Limb (tissue), 2 donors: ENCODE data around the gene IGFBP1.
A peak's percentile ranks its signal among the peaks of the same experiment; 100 is the strongest.
"Not testable (repeated sequence)": the region's sequence is repeated elsewhere in the genome, so short reads cannot be mapped to it uniquely, and the experiment has no call there.

Experiments
- DNase-seq, 2 donors: peaks; one replicate each; pipeline ENCODE4 v3.0.0-alpha.2; 2016; ENCODE audit errors: extremely low spot score in 2 of 2

The IGFBP1 gene

DNA sequence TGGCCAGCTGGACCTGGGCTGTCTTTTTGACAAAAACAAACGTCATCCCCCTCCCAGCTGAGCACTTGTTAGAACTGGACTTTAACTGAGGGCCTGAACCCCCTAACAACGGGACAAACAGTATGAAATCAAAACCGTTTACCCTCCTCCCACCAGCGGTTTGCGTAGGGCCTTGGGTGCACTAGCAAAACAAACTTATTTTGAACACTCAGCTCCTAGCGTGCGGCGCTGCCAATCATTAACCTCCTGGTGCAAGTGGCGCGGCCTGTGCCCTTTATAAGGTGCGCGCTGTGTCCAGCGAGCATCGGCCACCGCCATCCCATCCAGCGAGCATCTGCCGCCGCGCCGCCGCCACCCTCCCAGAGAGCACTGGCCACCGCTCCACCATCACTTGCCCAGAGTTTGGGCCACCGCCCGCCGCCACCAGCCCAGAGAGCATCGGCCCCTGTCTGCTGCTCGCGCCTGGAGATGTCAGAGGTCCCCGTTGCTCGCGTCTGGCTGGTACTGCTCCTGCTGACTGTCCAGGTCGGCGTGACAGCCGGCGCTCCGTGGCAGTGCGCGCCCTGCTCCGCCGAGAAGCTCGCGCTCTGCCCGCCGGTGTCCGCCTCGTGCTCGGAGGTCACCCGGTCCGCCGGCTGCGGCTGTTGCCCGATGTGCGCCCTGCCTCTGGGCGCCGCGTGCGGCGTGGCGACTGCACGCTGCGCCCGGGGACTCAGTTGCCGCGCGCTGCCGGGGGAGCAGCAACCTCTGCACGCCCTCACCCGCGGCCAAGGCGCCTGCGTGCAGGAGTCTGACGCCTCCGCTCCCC lies at the start of gene IGFBP1:
Gene IGFBP1 (plus strand): TSS at position 304 of the 808 bp plus-strand sequence. CDS start 165 bp downstream, at position 469.
- DNase-seq = peak in 1 of 2 donors; percentile 55

DNA sequence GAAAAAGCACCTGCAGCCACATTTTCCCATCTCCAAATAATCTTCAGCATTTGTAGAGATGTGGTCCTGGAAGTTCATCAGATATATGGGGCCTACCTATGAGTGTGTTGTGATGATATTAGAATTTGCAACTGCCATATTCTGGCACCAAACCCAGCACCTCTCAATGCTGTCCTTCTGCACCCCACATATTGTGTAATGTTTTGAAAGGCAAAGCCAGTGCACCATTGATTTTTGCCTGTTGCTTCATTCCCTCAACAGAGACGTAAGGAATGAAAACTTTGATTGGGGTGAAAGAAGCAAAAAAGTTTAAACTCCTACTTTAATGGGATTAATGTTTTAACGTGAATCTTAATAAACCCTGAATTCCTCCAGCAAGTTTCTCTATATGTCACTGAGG lies 49.4 kb upstream of the IGFBP1 start:
- DNase-seq = not testable (repeated sequence)

DNA sequence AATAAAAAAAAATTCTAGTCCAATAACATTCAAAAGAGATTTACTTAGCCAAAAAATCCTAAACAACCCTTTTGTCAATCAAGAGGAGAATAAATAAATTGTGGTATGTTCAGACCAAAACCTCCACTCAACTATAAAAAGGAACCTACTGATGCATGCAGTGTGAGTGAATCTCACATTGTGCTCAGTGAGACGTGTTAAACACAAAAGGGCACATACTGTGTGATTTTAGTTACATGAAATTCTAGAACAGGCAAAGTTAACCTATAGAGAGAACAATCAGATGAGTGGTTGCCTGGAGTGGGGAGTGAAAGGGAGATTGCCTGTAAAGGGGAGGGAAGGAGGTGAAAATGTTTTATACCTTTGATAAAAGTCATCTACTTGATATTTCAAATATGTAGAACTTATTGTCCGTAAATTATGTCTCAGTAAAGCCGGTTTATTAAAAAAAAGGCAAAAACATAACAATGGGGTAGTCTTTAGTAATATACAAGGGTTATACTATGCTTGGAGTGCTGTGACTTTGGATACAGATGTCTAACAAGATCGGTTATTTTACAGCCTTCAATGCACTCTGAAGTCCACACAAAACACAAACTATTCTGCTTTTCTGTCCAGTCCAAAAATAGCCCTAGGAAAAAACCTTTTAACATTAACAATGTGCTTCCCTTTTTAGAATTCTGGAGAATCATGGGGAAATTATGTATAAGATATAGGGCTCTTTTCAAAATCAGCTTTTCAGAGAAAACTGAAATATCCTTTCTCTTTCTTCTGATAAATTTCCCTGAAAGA lies 46.2 kb upstream of the IGFBP1 start:
- not testable (repeated sequence) for DNase-seq

DNA sequence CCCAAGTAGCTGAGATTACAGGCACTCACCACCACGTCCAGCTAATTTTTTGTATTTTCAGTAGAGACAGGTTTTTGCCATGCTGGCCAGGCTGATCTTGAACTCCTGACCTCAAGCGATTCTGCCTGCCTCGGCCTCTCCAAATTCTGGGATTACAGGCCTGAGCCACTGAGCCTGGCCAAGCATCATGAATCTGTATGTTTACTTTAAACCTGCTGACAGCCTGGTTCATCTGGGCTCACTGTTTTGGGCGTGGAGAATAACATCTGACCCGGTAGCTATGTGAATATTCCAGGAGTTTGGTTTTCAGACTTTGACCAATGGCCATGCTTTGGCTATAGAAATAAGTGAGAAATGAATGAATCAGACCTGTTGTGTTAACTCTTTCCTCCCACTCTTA lies 41.8 kb upstream of the IGFBP1 start:
- not testable (repeated sequence) for DNase-seq

DNA sequence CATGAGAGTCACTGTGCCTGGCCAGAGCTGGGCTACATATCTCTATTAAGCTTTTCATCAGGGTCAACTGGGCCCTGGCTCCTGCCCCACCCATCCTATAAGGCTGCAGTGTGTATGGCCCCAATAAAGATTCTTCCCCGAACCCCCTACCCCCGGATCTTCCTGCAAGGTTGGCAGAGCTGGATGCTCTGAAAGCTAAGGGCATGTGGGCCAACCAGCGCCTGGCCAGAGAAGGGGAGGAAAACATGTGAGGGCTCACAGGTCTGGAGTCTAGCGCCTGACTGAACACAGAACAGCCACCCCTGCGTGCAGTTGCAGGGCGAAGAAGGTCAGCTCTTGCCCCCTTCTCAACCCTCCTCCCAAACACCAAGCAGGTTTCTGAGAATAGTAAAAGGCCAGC lies 39.6 kb upstream of the IGFBP1 start:
- not testable (repeated sequence) for DNase-seq

DNA sequence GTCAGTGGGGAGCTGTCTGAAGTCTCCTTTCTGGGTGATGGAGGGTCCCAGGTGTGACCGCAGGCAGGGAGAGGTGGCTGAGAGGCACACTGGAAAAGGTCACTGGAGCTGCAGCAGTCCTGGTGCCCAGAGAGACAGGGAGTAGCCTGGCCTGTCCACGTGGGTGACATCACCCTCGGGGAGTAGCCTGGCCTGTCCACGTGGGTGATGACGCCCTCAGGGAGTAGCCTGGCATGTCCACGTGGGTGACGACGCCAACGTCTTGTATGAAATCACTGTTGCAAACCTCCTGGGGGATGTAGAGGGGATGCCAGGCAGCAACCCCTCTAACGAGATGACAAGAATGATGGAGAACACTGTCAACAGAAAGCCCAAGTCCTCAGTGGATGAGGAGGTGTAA lies 35.3 kb upstream of the IGFBP1 start:
- DNase-seq = not testable (repeated sequence)

DNA sequence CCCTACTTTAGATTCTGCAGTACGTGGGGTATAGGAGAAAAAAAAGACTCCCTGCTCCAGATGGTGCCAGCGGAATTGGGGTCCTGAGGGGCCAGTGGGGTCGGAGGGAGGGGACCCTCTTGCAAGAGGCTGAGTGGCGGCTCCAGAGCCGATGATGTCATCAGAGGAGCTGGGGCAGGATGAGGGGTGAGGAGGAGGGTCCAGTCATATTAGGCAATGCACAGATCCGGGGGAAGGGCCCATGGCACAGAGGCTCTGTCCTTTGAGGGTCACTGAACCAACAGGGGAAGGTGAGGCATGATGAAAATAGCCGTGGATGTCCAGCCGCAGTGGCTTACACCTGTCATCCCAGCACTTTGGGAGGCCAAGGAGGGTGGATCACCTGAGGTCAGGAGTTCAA lies 34.8 kb upstream of the IGFBP1 start:
- not testable (repeated sequence) for DNase-seq

DNA sequence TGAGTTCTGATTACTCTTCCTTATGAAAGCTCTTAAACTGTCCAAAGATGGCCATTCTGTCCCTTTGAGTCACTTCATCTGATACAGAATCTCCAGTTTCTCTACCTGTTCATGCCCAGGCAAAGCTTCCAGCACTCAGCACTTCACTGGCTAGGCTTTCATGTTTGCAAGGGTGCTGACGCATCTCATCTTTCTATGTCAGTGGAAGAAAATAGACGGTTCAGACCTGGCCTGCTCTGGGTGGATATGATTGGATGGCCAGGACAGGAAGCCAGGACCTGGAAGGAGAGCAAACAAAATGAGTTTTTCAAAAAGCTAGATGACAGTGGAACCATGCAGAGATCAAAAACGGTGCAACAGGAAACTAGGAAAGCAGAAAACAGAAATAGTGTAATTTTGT lies 32.6 kb upstream of the IGFBP1 start:
- DNase-seq = not testable (repeated sequence)

DNA sequence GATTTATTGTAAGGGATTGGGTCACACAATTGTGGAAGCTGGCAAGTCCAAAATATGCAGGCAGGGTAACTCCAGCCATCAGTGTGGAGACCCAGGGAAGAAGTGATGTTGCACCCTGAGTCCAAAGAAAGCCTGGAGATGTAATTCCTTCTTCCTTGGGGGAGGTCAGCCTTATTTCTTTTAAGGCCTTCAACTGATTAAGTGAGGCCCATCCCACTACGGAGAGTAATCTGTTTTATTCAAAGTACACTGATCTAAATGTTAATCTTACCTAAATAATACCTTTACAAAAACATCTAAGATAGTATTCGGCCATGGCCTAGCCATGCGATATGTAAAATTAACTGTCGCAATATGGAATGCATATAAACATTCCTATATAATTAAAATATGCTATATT lies 31.4 kb upstream of the IGFBP1 start:
- not testable (repeated sequence) for DNase-seq

DNA sequence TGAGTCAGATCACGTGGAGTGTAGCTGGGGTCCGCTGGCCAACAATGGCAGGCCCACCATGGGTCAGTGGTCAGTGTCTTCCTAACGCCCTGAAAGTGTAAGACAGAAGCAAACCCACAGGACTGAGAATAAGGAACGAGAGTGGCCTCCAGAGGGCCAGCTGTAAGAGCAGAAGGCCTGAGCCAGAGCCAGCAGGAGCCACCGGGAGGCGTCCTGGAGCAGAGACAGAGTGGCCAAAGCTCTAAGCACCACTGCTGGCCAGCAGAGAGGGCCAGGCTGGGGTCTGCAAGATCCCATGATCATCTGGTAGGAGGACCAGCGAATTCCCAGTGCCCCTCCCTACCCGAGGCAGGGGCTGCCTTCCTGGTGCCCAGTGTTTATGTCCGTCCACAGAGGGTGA lies 24.6 kb upstream of the IGFBP1 start:
- no peak for DNase-seq

DNA sequence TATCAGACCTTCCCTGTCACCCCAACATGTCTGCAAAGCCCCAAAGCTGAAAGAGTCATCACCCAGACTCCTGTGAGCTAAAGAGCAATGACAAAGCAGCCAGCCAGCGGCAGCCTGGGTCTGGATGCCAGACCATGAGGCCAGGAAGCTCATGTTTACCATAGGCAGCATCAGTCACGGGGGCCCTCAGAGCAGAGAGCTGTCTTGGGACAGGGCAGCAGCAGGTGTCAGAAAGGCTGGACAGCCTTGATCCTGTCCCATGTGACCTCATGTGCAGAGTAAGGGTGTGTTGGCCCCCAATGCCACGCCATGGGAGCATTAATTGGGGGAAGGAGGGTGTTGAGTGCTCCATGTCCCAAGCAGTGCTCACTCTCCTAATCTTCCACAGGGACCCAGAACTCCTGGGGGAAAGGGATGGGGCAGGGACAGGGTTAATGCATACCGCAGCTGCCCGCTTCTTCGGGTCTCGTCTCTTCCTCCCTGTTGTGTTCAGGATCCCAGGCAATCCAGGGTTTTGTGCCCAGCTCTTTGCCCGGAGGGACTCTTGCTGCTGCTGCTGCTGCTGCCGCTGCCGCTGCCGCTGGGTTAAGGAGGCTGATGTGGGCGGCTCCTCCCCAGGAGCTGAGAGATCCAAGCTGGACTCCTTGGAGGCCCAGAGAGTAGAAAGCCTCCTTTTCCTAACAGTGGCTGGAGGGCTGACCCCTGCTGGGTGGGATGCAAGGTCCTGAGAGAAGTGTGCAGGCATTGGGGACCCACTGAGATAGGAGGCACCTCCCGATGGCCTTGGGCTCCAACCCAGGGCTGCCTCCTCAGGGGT lies 22.5 kb upstream of the IGFBP1 start:
- no peak for DNase-seq

DNA sequence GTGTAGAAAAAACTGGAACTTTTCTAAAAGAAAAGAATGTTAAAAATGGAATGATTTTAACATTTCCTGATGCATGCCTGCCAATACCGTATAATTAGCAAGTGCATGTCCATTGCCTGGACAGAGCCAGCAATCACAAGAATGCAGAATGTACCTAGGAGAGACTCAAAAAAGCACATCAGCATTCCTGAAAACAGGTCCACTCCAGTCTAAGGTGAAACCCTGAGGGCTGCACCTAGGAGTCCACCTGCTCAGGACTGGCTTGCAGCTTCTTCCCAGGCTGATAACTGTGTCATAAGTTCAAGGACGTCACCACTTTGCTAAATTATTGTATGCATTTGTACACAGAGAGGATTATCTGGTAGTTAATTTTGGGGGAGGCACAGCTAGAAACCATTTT lies 20.8 kb upstream of the IGFBP1 start:
- DNase-seq = no peak

DNA sequence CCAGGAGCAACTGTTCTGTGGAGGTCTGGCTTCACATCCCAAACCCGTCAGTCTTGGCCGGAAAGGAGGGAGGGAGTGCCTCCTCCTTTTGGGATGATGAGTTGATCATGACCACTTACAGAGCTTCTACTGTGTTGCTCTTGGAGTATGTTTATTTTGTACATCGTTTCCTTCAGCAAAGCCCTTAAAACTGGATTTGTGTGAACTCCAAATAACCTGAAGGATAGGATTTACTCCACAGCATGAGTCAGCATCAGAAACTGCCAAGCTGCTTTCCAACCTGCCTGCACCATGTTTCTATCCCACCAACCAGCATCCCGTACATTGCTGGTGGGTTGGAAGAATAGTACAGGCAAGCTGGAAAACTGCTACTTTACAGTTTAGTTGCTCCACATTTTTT lies 18.9 kb upstream of the IGFBP1 start:
- no peak for DNase-seq

DNA sequence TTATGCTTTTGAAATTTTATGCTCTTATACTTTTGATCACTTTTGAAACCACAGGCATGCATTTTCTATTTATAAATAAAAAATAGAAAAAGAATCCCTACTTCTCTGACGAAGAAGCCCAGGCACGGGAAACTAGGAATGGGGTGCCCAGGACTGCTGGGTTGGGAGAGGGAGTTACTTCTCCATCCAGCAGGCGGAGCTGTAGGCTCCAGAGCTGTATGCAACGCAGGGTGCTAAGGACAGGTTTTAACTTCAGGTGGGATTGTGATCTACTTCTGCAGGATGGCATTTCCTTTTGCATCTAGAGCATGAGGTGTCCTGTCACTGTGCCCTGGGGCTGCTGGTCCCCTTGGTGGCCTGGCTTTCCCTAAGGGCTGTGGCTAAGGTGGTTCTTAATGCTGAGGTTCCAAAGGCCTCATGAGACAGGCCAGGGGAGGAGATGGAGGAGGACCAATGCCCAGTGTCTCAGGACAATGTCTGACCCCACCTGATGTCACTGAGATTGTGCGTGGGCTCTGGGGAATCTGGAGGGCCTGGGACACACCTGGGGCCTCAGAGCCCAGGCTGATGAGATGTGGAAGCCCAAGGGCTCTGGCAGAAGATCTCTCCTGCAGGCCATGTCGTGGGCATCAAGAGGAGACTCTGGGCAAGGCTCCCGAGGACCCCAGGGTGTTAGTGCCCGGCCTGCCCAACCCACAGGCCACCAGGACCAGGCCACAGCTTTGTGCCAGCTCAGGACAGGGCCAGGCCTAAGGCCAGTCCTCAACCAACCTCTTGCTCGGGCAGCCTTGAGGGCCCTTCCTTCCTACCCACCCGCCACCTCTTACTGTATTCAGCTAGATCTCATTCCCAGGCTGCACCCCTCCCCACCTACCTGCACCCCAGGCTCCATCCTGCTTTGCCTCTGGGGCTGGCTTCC lies 15.9 kb upstream of the IGFBP1 start:
- no peak for DNase-seq

DNA sequence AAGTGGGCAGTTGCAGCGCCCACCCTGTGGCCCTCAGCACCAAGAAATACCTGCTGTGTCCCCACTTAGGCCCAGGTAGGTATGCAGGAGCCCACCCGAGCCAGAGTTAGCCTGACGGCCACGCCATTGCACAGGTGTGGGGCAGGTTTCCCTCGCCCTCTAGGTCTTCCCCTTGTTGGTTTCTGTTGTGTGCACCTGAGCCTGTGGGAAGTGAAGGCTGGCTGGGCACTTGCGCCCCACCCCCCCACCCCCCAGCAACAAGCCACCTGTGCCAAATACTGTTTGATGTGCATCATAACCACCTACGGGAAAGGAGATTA lies 15.3 kb upstream of the IGFBP1 start, which contains the start of gene CCDC201:
Gene CCDC201 (minus strand): TSS at position 48 of the 320 bp plus-strand sequence. CDS start 75 bp downstream, outside the sequence.
- DNase-seq = no peak

DNA sequence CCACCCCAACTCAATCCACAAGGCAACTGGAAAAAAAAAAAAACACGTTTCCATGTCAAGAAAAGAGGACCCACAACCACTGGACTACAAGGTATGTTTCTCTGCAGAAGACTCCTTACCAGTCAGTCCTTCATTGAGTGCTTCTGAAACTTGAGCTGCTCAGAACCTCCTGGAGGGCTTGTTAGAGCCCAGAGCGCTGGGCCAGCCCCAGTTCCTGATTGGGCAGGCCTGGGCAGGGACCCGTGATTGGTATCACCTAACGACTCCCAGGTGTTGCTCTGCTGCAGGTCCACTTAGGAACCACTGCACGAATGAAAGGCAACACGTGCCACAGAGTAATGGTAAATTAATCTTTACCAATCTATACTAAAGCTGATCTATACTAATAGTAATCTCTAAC lies 14.9 kb upstream of the IGFBP1 start:
- DNase-seq = no peak

DNA sequence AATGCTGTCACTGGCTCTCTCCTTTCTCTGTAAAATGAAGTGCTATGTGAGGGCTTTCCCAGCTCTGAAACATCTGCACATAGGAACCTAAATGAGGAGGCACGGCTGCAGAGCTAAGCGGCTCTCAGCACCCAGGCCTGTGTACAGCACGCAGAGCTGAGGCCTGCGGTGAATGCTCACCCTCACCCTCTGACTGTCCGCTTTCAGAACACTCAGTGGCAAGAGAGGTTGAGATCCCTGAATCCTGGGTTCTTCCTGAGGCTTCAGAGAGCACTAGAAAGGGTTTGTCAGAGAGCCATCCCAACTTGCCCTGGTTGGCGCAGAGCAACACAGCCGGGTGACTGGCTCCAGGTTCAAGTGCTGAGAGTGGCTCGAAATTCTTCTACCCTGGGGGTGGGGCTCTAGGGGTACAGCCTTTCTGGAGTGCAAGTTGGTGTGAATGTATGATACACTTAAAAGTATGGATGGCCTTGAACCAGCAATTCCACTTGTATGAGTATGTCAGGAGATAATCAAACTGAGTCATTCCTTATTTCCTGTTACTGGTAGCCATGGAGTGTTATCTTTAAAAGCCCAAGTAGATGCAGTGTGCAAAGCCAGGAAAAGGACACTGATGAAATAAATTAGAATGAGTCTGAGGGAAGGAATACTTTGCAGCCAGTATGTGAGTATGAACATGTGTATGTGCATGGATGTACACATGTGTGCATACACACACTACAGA lies 13.7 kb upstream of the IGFBP1 start:
- DNase-seq = no peak

DNA sequence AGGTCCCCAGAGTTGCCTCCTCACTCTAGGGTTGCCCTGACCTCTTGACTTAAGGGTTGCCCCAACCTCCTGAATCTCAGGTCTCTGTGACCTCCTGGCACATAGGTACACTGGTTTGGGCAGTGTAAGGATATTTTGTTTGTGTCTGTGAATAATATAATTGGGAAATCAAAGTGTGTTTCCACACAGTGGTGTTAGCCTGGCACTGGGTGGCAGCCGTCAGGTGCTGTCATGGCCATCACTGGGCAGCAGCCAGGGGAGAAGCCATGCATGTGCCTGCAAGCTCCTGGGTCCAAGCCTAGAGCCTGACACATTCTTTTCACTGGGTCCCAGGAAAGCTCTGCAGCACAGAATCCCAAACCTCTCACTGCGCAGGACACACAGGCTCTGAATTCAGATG lies 11.8 kb upstream of the IGFBP1 start:
- DNase-seq = no peak

DNA sequence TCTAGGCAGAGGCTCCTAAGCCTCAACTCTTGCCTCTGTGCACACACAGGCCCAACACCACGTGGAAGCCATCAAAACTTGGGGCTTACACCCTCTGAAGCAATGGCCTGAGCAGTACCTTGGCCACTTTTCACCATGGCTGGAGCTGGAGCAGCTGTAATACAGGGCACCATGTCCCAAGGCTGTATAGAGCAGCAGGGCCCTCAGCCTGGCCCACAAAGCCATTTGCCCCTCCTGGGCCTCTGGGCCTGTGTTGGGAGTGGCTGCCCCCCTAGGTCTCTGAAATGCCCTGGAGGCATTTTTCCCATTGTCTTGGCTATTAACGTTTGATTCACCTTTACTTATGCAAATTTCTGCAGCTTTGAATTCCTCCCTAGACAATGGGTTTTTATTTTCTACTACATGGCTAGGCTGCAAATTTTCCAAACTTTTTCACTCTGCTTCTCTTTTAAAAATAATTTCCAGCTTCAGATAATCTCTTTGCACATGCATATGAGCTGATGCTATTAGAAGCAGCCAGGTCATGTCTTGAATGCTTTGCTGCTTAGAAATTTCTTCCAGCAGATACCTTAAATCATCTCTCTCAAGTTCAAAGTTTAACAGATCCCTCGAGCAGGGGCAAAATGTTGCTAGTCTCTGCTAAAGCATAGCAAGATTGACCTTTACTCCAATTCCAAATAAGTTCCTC lies 9.7 kb upstream of the IGFBP1 start:
- no peak for DNase-seq
